Limb (tissue), 2 donors: ENCODE data around the gene TMPRSS7.

Experiments used
- DNase-seq, 2 donors: peaks; one replicate each; pipeline ENCODE4 v3.0.0-alpha.2; 2016; ENCODE audit errors: extremely low spot score in 2 of 2

TMPRSS7 gene

GRCh38 chr3:112127522-112128494 lies 93.3 kb downstream of the TMPRSS7 start:
- DNase-seq, result no peak

DNA sequence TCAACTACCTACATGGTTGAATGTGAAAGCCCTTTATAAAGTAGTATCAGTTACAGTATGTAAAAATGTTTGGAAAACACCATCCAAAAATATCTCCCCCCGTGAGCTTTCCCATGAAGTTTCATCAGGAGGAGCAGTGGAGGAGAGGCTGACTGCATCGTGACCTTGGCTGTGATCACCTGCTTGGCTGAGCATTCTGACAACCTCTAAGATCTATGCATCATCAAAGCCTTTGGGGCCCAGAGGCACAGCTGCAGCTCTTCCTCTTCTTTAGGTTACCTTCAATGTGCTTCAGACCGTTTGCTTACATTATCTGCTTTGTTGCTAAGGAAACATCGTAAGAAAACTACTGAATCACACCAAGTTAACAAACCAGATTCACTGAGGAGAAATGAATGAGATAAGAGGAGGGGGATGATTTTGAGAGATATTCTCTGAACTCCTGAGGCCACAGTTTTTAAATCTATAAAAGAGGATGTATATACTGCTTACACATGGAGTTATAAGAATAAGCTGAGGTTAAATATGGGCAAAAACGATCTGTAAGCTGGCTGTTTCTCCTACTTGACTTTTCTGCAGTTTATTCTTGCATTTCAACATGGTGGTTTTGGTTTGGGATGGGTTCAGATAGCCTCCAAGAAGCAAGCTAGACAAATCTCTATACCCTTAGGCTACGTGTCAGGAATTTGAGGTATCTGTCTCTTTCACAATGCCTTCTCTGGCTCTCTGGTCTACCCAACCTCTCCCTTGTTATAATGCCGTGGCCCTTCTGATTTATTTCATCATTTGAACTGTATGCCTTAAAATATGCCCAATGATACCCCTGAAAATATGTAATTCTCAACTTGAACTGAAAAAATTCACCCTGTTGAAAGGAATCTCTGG lies 94.5 kb downstream of the TMPRSS7 start:
- no peak for DNase-seq

DNA sequence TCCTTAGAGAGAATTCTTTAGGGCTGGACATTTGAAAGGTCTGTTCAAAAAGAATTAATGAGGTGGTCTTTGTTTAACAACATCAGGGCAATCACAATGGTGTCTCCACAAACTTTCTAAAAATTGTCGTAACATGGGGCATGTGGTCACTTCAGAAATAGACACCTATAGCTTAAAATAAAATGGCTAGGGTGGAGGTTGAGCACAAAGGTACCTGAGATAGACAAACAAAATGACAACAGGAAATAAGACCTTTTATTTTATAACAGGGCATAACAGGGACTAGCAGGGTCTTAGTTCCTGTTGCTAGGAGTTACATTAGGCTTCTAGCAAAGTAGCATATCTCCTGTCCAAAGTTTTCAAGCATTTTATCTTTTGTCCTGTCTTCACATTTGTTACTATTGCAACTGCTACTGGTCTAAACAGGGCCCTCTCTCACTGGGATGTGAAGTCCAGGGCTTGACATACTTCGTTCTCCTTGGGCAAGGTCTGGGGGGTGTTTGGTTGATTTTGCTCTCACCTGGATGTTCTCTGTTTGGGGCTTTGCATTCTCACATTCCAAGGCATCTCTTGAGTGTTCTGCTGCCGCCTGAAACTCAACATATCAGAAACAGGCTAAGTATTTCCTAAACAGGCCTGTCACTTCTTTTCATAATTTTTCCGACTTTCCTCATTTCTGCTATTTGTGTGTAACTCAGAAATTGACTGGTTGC lies 95.5 kb downstream of the TMPRSS7 start:
- DNase-seq, result no peak

DNA sequence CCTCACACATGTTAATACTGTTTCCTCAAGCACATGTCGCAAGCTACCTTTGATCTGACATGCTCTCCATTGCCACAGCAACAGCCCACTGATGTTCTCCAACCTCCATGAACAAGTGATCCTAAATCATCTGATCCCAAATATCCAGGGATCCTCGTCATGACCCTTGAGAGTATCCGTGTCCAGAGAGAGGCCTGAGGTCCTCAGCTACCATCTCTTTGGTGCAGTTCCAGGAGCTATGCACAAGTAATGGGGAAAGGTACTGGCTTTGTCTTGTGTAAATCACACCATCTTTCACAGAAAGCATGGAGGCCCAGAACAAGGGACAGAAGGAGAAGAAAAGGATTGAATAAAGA lies 96.1 kb downstream of the TMPRSS7 start:
- DNase-seq, result no peak
